OCI-LY1 (cell line): ENCODE measurements around the gene P2RY8.
"Not testable (repeated sequence)": the region's sequence is repeated elsewhere in the genome, so short reads cannot be mapped to it uniquely, and the experiment has no call there.

Experiments used
- H2AFZ ChIP-seq: fragments of 200-600 bp; sonication (generic), shearing (Covaris generic); 2 replicates; pipeline ENCODE4 v1.6.0; 2014; ENCODE audit warnings: antibody characterized with exemption, mild to moderate bottlenecking, low read length
- H3F3A ChIP-seq: fragments of 200-600 bp; sonication (generic), shearing (Covaris generic); 2 replicates; pipeline ENCODE4 v1.6.0; 2014; ENCODE audit warnings: mild to moderate bottlenecking, antibody characterized with exemption, low read length, moderate library complexity; ENCODE audit not compliant: insufficient read depth
- H3K27ac ChIP-seq: fragments of 200-600 bp; sonication (generic); 2 replicates; pipeline ENCODE4 v1.5.1; 2014; ENCODE audit warnings: low read length, mixed run types, mild to moderate bottlenecking, low read depth; ENCODE audit not compliant: poor library complexity, severe bottlenecking
- H3K27me3 ChIP-seq: fragments of 200-600 bp; sonication (generic); 2 replicates; pipeline ENCODE4 v1.6.0; 2014; ENCODE audit warnings: antibody characterized with exemption, mild to moderate bottlenecking, low read length, moderate library complexity; ENCODE audit not compliant: insufficient read depth
- H3K36me3 ChIP-seq: fragments of 200-600 bp; sonication (generic); 2 replicates; pipeline ENCODE4 v1.6.1; 2014; ENCODE audit warnings: mild to moderate bottlenecking, antibody characterized with exemption, low read length, moderate library complexity, mixed read lengths; ENCODE audit not compliant: insufficient read depth
- H3K4me1 ChIP-seq: fragments of 200-600 bp; sonication (generic); 2 replicates; pipeline ENCODE4 v1.5.1; 2014; ENCODE audit warnings: mild to moderate bottlenecking, low read length, moderate library complexity; ENCODE audit not compliant: insufficient read depth, severe bottlenecking
- H3K4me2 ChIP-seq: fragments of 200-600 bp; sonication (generic), shearing (Covaris generic); 2 replicates; pipeline ENCODE4 v1.6.1; 2014; ENCODE audit warnings: low read length
- H3K4me3 ChIP-seq: fragments of 200-600 bp; sonication (generic); 2 replicates; pipeline ENCODE4 v1.5.1; 2014; ENCODE audit warnings: low read length, low read depth, mild to moderate bottlenecking, mixed read lengths; ENCODE audit not compliant: poor library complexity, severe bottlenecking
- H3K79me2 ChIP-seq: fragments of 200-600 bp; shearing (Covaris generic); 2 replicates; pipeline ENCODE4 v1.6.1; 2016; ENCODE audit warnings: mixed run types, low read length, mixed read lengths; ENCODE audit not compliant: insufficient read depth
- H3K9ac ChIP-seq: fragments of 200-600 bp; sonication (generic), shearing (Covaris generic); 2 replicates; pipeline ENCODE4 v1.6.1; 2014; ENCODE audit warnings: mild to moderate bottlenecking, low read length, mixed read lengths
- H3K9me2 ChIP-seq: fragments of 200-600 bp; sonication (generic), shearing (Covaris generic); 2 replicates; pipeline ENCODE4 v1.6.1; 2014; ENCODE audit warnings: low read depth, mild to moderate bottlenecking, low read length, mixed read lengths
- H3K9me3 ChIP-seq: fragments of 200-600 bp; shearing (Covaris generic); 2 replicates; pipeline ENCODE4 v1.6.1; 2014; ENCODE audit warnings: low read length, mixed read lengths
- H4K20me1 ChIP-seq: fragments of 200-600 bp; sonication (generic), shearing (Covaris generic); 2 replicates; pipeline ENCODE4 v1.6.0; 2016; ENCODE audit warnings: mild to moderate bottlenecking, low read length; ENCODE audit not compliant: insufficient read depth
- EZH2 ChIP-seq: fragments of 200-600 bp; sonication (generic), shearing (Covaris generic); IDR thresholded peaks from 2 replicates; pipeline ENCODE4 v1.8.0; 2017; ENCODE audit warnings: borderline replicate concordance, mixed run types, mild to moderate bottlenecking, antibody characterized with exemption, low read length, moderate library complexity, mixed read lengths
- TF ChIP-seq, protein P1 (sequence below): fragments of 200-600 bp; sonication (generic), shearing (Covaris generic); IDR thresholded peaks from 2 replicates; pipeline ENCODE4 v1.5.1; 2017; ENCODE audit warnings: mild to moderate bottlenecking, antibody characterized with exemption, low read length, moderate library complexity, mixed read lengths

The P2RY8 gene

DNA sequence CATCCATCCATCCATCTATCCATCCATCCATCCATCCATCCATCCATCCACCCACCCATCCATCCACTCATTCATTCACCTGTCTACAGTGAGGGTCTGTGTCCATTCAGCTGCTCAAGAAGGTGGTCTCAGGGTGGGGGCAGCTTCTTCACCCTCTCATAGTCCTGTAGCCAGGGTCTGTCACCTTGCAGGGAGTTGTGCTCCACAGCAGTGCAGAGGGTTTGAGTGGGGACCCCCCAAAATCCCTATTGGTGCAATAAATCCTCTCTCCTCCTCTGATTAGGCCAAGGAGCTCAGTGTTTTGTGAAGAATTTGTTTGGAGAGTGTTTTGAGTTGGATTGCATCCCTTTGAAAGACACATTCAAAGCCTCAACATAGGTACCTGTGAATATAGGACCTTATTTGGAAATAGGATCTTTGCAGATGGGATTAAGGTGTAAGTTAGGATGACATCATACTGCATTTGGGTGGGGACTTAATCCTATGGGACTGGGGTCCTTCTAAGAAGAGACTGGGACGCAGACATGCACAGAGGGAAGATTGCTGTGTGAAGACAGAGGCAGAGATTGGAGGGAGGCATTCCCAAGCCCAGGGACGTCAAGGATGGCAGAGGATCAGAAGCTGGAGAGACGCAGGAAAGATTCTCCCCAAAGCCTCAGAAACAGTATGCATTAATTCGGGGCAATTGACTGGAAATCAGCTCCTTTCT is 12.0 kb downstream of the P2RY8 start:
- Histone ChIP-seq H4K20me1 (0 out of 2 replicates have a peak, but pooled peaks cover 5% of the 10 kb centered on the region), H3K9ac (no peak overlapping the region), H3K27ac (no peak overlapping the region), H3F3A (peaks cover 18% of the 10 kb centered on the region), H3K9me2 (no peaks in the 10 kb centered on the region), H3K4me2 (no peak overlapping the region), H2AFZ (no peak overlapping the region), H3K4me1 (peaks cover 28% of the 10 kb centered on the region), H3K4me3 (no peak overlapping the region), H3K36me3 (peaks cover 77% of the 10 kb centered on the region), H3K27me3 (no peaks in the 10 kb centered on the region), H3K79me2 (peaks cover 69% of the 10 kb centered on the region), H3K9me3 (no peaks in the 10 kb centered on the region)
- TF ChIP-seq, protein P1, sequence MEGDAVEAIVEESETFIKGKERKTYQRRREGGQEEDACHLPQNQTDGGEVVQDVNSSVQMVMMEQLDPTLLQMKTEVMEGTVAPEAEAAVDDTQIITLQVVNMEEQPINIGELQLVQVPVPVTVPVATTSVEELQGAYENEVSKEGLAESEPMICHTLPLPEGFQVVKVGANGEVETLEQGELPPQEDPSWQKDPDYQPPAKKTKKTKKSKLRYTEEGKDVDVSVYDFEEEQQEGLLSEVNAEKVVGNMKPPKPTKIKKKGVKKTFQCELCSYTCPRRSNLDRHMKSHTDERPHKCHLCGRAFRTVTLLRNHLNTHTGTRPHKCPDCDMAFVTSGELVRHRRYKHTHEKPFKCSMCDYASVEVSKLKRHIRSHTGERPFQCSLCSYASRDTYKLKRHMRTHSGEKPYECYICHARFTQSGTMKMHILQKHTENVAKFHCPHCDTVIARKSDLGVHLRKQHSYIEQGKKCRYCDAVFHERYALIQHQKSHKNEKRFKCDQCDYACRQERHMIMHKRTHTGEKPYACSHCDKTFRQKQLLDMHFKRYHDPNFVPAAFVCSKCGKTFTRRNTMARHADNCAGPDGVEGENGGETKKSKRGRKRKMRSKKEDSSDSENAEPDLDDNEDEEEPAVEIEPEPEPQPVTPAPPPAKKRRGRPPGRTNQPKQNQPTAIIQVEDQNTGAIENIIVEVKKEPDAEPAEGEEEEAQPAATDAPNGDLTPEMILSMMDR: no peak

DNA sequence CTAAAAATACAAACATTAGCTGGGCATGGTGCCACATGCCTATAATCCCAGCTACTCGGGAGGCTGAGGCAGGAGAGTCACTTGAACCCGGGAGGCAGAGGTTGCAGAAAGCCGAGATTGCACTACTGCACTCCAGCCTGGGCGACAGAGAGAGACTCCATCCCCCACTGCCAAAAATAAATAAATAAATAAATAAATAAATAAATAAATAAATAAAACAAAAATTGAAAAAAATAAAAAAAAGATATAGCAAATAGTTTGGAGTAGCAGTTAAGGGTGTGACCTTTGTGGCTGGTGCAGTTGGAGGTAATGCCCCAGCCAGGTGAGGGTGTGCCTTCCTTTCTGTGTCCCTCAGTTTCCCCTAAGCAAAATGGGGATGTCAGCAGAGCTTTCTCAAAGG is 14.1 kb downstream of the P2RY8 start:
- Histone ChIP-seq H3K36me3 (peaks cover 65% of the 10 kb centered on the region), H3K4me1 (peaks cover 28% of the 10 kb centered on the region), H3K79me2 (peaks cover 65% of the 10 kb centered on the region), H3F3A (peaks cover 28% of the 10 kb centered on the region), H3K27ac (peak overlapping the region; percentile 90)
- H3K4me3 ChIP-seq, H3K9ac ChIP-seq, H3K27me3 ChIP-seq, H3K9me2 ChIP-seq, H3K4me2 ChIP-seq, H2AFZ ChIP-seq, H3K9me3 ChIP-seq, H4K20me1 ChIP-seq: not testable (repeated sequence)

- peaks cover 28% of the 10 kb centered on the region for H3K4me1 ChIP-seq
- peaks cover 67% of the 10 kb centered on the region; the same call in 1 of the 2 replicates for H3K36me3 ChIP-seq
- no peak for TF ChIP-seq EZH2
- TF ChIP-seq, protein P1: no peak
- H3K4me2 ChIP-seq: peak overlapping the region; percentile 66
- no peaks in the 10 kb centered on the region for H3K9me2 ChIP-seq
- H3K79me2 ChIP-seq: peaks cover 52% of the 10 kb centered on the region
- H3K4me3 ChIP-seq: peak overlapping the region; percentile 42
- H3K9me3 ChIP-seq: no peaks in the 10 kb centered on the region
- H3K9ac ChIP-seq: peak overlapping the region; percentile 27; the same call in 1 of the 2 replicates
- H2AFZ ChIP-seq: no peak overlapping the region
- 0 out of 2 replicates have a peak, but pooled peaks cover 2% of the 10 kb centered on the region for H4K20me1 ChIP-seq
- peaks cover 28% of the 10 kb centered on the region for H3F3A ChIP-seq
- no peaks in the 10 kb centered on the region for H3K27me3 ChIP-seq
- peak overlapping the region; percentile 90 for H3K27ac ChIP-seq
Measured at GRCh38 chrX:1521459-1521956, 15.5 kb downstream of the P2RY8 start.

DNA sequence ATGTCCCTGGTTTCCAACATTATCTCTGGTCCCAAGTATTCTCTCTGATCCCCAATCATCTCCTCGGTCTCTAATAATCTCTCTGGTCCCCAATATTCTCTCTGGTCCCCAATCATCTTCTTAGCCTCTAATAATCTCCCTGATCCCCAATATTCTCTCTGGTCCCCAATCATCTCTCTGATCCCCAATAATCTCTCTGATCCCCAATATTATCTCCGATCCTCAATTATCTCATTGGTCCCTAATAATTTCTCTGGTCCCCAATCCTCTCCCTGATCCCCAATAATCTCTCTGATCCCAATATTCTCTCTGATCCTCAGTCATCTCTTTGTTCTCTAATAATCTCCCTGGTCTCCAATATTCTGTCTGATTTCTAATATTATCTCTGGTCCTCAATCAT is 16.6 kb downstream of the P2RY8 start:
- H4K20me1 ChIP-seq: no peaks in the 10 kb centered on the region
- H3K9me2 ChIP-seq: no peaks in the 10 kb centered on the region
- H3K4me2 ChIP-seq: no peak overlapping the region
- no peaks in the 10 kb centered on the region for H3K9me3 ChIP-seq
- peaks cover 28% of the 10 kb centered on the region for H3K4me1 ChIP-seq
- peaks cover 59% of the 10 kb centered on the region; the same call in 1 of the 2 replicates for H3K36me3 ChIP-seq
- no peak for TF ChIP-seq EZH2
- H3K27ac ChIP-seq: peak overlapping the region; percentile 90
- no peaks in the 10 kb centered on the region for H3K27me3 ChIP-seq
- H3F3A ChIP-seq: 0 out of 2 replicates have a peak, but pooled peaks cover 18% of the 10 kb centered on the region
- no peak overlapping the region for H3K9ac ChIP-seq
- no peak overlapping the region for H3K4me3 ChIP-seq
- peaks cover 45% of the 10 kb centered on the region for H3K79me2 ChIP-seq
- H2AFZ ChIP-seq: no peak overlapping the region
